Osteoblast (primary cell): Measurements from ENCODE around the gene SH3RF3. TPM values are rescaled to one million over a fixed set of nuclear protein-coding genes. Genes with fewer than 3 reads are reported as not detected.

Experiments used
- DNase-seq: peaks from one replicate; pipeline ENCODE4 v3.0.0; 2011; ENCODE audit warnings: low spot score, mixed read lengths; ENCODE audit not compliant: insufficient read length; ENCODE audit errors: missing footprints
- H2AFZ ChIP-seq: 2 replicates; pipeline ENCODE4 v1.6.0; 2011; ENCODE audit warnings: mild to moderate bottlenecking, low read length
- H3K27ac ChIP-seq: 2 replicates; pipeline ENCODE4 v1.5.1; 2011; ENCODE audit warnings: mild to moderate bottlenecking, low read depth, low read length, moderate library complexity
- H3K27me3 ChIP-seq: 2 replicates; pipeline ENCODE4 v1.6.0; 2012; ENCODE audit warnings: mild to moderate bottlenecking, control low read depth, inconsistent platforms, low read length, moderate library complexity; ENCODE audit not compliant: insufficient read depth
- H3K36me3 ChIP-seq: 2 replicates; pipeline ENCODE4 v1.5.1; 2011; ENCODE audit warnings: mild to moderate bottlenecking, low read length, control low read depth, moderate library complexity; ENCODE audit not compliant: insufficient read depth
- H3K4me1 ChIP-seq: 2 replicates; pipeline ENCODE4 v1.5.1; 2011; ENCODE audit warnings: mild to moderate bottlenecking, low read length, control low read depth, moderate library complexity; ENCODE audit not compliant: insufficient read depth
- H3K4me2 ChIP-seq: 2 replicates; pipeline ENCODE4 v1.6.0; 2011; ENCODE audit warnings: mild to moderate bottlenecking, low read length; ENCODE audit not compliant: insufficient read depth
- H3K4me3 ChIP-seq: fragments of 200-600 bp; sonication (generic); 3 replicates; pipeline ENCODE4 v1.5.1; 2012; ENCODE audit warnings: mild to moderate bottlenecking, low read length, inconsistent platforms; ENCODE audit not compliant: insufficient read depth
- H3K79me2 ChIP-seq: 2 replicates; pipeline ENCODE4 v1.6.0; 2012; ENCODE audit warnings: mild to moderate bottlenecking, low read length, control low read depth, inconsistent platforms; ENCODE audit not compliant: insufficient read depth
- H3K9me3 ChIP-seq: 2 replicates; pipeline ENCODE4 v1.5.1; 2011; ENCODE audit warnings: low read depth, low read length, control low read depth
- H4K20me1 ChIP-seq: 2 replicates; pipeline ENCODE4 v1.6.0; 2012; ENCODE audit warnings: mild to moderate bottlenecking, low read length, control low read depth; ENCODE audit not compliant: insufficient read depth
- CTCF ChIP-seq: IDR thresholded peaks from 2 replicates; pipeline ENCODE4 v1.5.1; 2011; ENCODE audit warnings: mild to moderate bottlenecking, low read depth, low read length, moderate library complexity; ENCODE audit errors: extremely low read depth
- total RNA-seq: library from RNA; depleted of rRNA; stranded (reverse); fragments of >200 nt; gene quantifications from 2 replicates; pipeline ENCODE4 v1.2.3, GENCODE V29; 2012

SH3RF3 gene
- total RNA-seq, 1 donor: 14.8 TPM

- no peak for TF ChIP-seq CTCF
- Histone ChIP-seq H3K27me3 (no peaks in the 10 kb centered on the region), H2AFZ (no peak overlapping the region), H3K4me1 (no peaks in the 10 kb centered on the region), H3K27ac (no peak overlapping the region), H3K36me3 (no peaks in the 10 kb centered on the region), H3K9me3 (no peaks in the 10 kb centered on the region), H3K4me2 (no peak overlapping the region), H3K4me3 (no peak overlapping the region), H3K79me2 (peaks cover 49% of the 10 kb centered on the region), H4K20me1 (peaks cover 61% of the 10 kb centered on the region)
- no peak for DNase-seq
These were observed 96.3 kb downstream of the SH3RF3 start for GRCh38 chr2:109225170-109225782.

DNA sequence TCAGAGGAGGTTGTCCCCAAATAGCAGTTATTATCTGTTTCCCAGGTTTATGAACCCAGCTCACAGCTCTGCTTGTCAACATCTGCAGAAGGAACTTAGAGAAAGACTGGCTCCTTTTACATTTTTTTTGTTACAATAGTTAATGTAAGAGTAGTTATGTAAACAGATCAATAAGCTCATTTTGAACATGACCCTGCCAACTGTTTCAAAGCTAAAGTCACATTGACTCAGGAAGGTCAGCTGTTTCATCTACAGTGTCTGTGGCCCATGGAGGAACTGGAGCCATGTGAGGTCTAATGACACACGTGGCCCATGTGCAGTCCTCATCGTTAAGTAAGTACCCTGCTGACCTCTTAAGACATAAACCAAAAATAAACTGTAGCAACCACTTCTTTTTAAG lies 97.1 kb downstream of the SH3RF3 start:
- Histone ChIP-seq H3K4me1 (peaks cover 3% of the 10 kb centered on the region), H3K4me3 (no peak overlapping the region), H4K20me1 (peaks cover 67% of the 10 kb centered on the region), H2AFZ (no peak overlapping the region), H3K79me2 (peaks cover 46% of the 10 kb centered on the region), H3K27me3 (no peaks in the 10 kb centered on the region), H3K27ac (no peak overlapping the region), H3K9me3 (no peaks in the 10 kb centered on the region), H3K36me3 (no peaks in the 10 kb centered on the region), H3K4me2 (no peak overlapping the region)
- no peak for TF ChIP-seq CTCF
- DNase-seq: no peak

GRCh38 chr2:109226622-109227021 lies 97.6 kb downstream of the SH3RF3 start:
- Histone ChIP-seq H3K9me3 (no peaks in the 10 kb centered on the region), H3K4me1 (peaks cover 6% of the 10 kb centered on the region), H4K20me1 (peaks cover 70% of the 10 kb centered on the region), H2AFZ (no peak overlapping the region), H3K4me2 (no peak overlapping the region), H3K79me2 (peaks cover 48% of the 10 kb centered on the region), H3K4me3 (no peak overlapping the region), H3K27ac (no peak overlapping the region), H3K27me3 (no peaks in the 10 kb centered on the region), H3K36me3 (no peaks in the 10 kb centered on the region)
- DNase-seq: no peak
- no peak for TF ChIP-seq CTCF

- Histone ChIP-seq H3K4me3 (no peak overlapping the region), H3K9me3 (no peaks in the 10 kb centered on the region), H3K27ac (no peak overlapping the region), H4K20me1 (peaks cover 74% of the 10 kb centered on the region), H3K79me2 (peaks cover 59% of the 10 kb centered on the region), H3K4me2 (no peak overlapping the region), H3K36me3 (no peaks in the 10 kb centered on the region), H3K4me1 (peaks cover 6% of the 10 kb centered on the region), H3K27me3 (no peaks in the 10 kb centered on the region), H2AFZ (no peak overlapping the region)
- DNase-seq: no peak
- TF ChIP-seq CTCF: no peak
These were observed 100.2 kb downstream of the SH3RF3 start for GRCh38 chr2:109229094-109229675.
